Cardiac ventricle fibroblast (primary cell): ENCODE results near the gene CCDC159. TPM values are rescaled to one million over a fixed set of nuclear protein-coding genes. Genes with fewer than 3 reads are reported as not detected.

ENCODE experiments used
- total RNA-seq: library from RNA; depleted of rRNA; stranded (reverse); fragments of >200 nt; gene quantifications from 2 replicates; pipeline ENCODE4 v1.2.3, GENCODE V29; 2015

CCDC159 gene
- 5.0 and 12.2 TPM in 2 replicates for total RNA-seq

GRCh38 chr19:11346104-11346940 lies at the start of gene CCDC159, which contains the start of gene TMEM205:
Gene CCDC159, plus strand, starts transcription at chr19:11346519. Its CDS starts 88 bp downstream, at chr19:11346607.
Gene TMEM205, minus strand, starts transcription at chr19:11346268. Its CDS starts 649 bp downstream, at chr19:11345619.

GRCh38 chr19:11339254-11340098 lies 6.8 kb upstream of the CCDC159 start, which contains the start of gene RAB3D:
Gene RAB3D, minus strand, starts transcription at chr19:11339657. Its CDS starts 2,258 bp downstream, at chr19:11337399.

GRCh38 chr19:11355160-11356073 lies 9.1 kb downstream of the CCDC159 start, which contains the start of gene PLPPR2:
Gene PLPPR2, plus strand, starts transcription at chr19:11355432. Its CDS starts 2,242 bp downstream, at chr19:11357674.

GRCh38 chr19:11374433-11375142 lies 28.3 kb downstream of the CCDC159 start, which contains the start of gene SWSAP1:
Gene SWSAP1, plus strand, starts transcription at chr19:11374666. Its CDS starts 15 bp downstream, at chr19:11374681.

Other genes starting within 250 kb of the CCDC159 start
- gene SPC24, start 190.7 kb upstream of the CCDC159 start, total RNA-seq = 9.0 and 14.4 TPM in 2 replicates
- gene KANK2, start 149.0 kb upstream of the CCDC159 start, total RNA-seq = 538 and 563 TPM in 2 replicates
- not detected in 2 replicates for gene ANGPTL8, start 106.9 kb upstream of the CCDC159 start, total RNA-seq
- 24.7 and 29.5 TPM in 2 replicates for gene DOCK6, start 84.0 kb upstream of the CCDC159 start, total RNA-seq
- gene TSPAN16, start 50.4 kb upstream of the CCDC159 start, total RNA-seq = not detected in 2 replicates
- 8.3 and 12.2 TPM in 2 replicates for gene RAB3D, start 6.9 kb upstream of the CCDC159 start, total RNA-seq
- 120 and 164 TPM in 2 replicates for gene TMEM205, start 251 bp upstream of the CCDC159 start, total RNA-seq
- 39.9 and 51.1 TPM in 2 replicates for gene PLPPR2, start 8.9 kb downstream of the CCDC159 start, total RNA-seq
- gene SWSAP1, start 28.1 kb downstream of the CCDC159 start, total RNA-seq = 1.2 and 1.6 TPM in 2 replicates
- 1.9 and 3.4 TPM in 2 replicates for gene EPOR, start 37.8 kb downstream of the CCDC159 start, total RNA-seq
- gene RGL3, start 72.8 kb downstream of the CCDC159 start, total RNA-seq = 1.7 and 3.4 TPM in 2 replicates
- gene ODAD3, start 88.6 kb downstream of the CCDC159 start, total RNA-seq = 0.59 TPM in 1 of 2 replicates, not detected in the other
- 238 and 254 TPM in 2 replicates for gene PRKCSH, start 89.1 kb downstream of the CCDC159 start, total RNA-seq
- gene ELAVL3, start 134.5 kb downstream of the CCDC159 start, total RNA-seq = not detected in 2 replicates
- 2.3 and 2.4 TPM in 2 replicates for gene ZNF653, start 159.3 kb downstream of the CCDC159 start, total RNA-seq
- gene ECSIT, start 182.6 kb downstream of the CCDC159 start, total RNA-seq = 51.1 and 52.2 TPM in 2 replicates
- gene CNN1, start 192.3 kb downstream of the CCDC159 start, total RNA-seq = 0.50 and 3.0 TPM in 2 replicates
- 42.1 and 45.2 TPM in 2 replicates for gene ELOF1, start 212.7 kb downstream of the CCDC159 start, total RNA-seq
- not detected in 2 replicates for gene ACP5, start 231.1 kb downstream of the CCDC159 start, total RNA-seq